Bronchial epithelial cell (primary cell): ENCODE measurements around the gene KRI1. TPM values are rescaled to one million over a fixed set of nuclear protein-coding genes. Genes with fewer than 3 reads are reported as not detected.
A peak's percentile ranks its signal among the peaks of the same experiment; 100 is the strongest.

Experiments used
- DNase-seq: peaks from one replicate; pipeline ENCODE4 v3.0.0-alpha.2; 2010; ENCODE audit warnings: low read depth
- FAIRE-seq: peaks from 2 replicates; lab custom pipeline; 2011; peaks lifted over from hg19 to GRCh38; lab: Jason Lieb, UNC
- H3K27me3 ChIP-seq: 2 replicates; pipeline ENCODE4 v1.5.1; 2011; ENCODE audit warnings: low read length; ENCODE audit not compliant: control insufficient read depth, insufficient read depth
- H3K36me3 ChIP-seq: 2 replicates; pipeline ENCODE4 v1.5.1; 2011; ENCODE audit warnings: low read length; ENCODE audit not compliant: control insufficient read depth, insufficient read depth
- H3K4me3 ChIP-seq: 2 replicates; pipeline ENCODE4 v1.5.1; 2011; ENCODE audit warnings: mild to moderate bottlenecking, low read depth, low read length, control low read depth
- CTCF ChIP-seq: IDR thresholded peaks from 2 replicates; pipeline ENCODE4 v1.5.1; 2011; ENCODE audit warnings: mild to moderate bottlenecking, moderate library complexity, low read length, control low read depth, inconsistent platforms; ENCODE audit not compliant: insufficient read depth, severe bottlenecking
- total RNA-seq: library from RNA; depleted of rRNA; stranded (reverse); fragments of >200 nt; gene quantifications from 2 replicates; pipeline ENCODE4 v1.2.1, GENCODE V29; 2014

KRI1 gene
- total RNA-seq, 1 donor from 2014 or later: 8.2 TPM

- no peak for TF ChIP-seq CTCF
- H3K4me3 ChIP-seq: no peak overlapping the region
- H3K36me3 ChIP-seq: no peaks in the 10 kb centered on the region
- DNase-seq (no peak), FAIRE-seq (no peak)
- H3K27me3 ChIP-seq: no peaks in the 10 kb centered on the region
Observed at GRCh38 chr19:10603084-10603872, 37.5 kb upstream of the KRI1 start.

GRCh38 chr19:10602330-10603083 is 36.7 kb upstream of the KRI1 start:
- TF ChIP-seq CTCF: no peak
- DNase-seq: no peak
- no peaks in the 10 kb centered on the region for H3K36me3 ChIP-seq
- peak overlapping the region; percentile 71 for H3K4me3 ChIP-seq
- H3K27me3 ChIP-seq: no peaks in the 10 kb centered on the region
- FAIRE-seq: no peak

- no peak overlapping the region for H3K4me3 ChIP-seq
- peak; percentile 39 for DNase-seq
- H3K36me3 ChIP-seq: no peaks in the 10 kb centered on the region
- no peaks in the 10 kb centered on the region for H3K27me3 ChIP-seq
- no peak for FAIRE-seq
- no peak for TF ChIP-seq CTCF
Observed at GRCh38 chr19:10601999-10602329, 36.2 kb upstream of the KRI1 start.

- no peak for TF ChIP-seq CTCF
- DNase-seq: no peak
- Histone ChIP-seq H3K4me3 (no peak overlapping the region), H3K27me3 (no peaks in the 10 kb centered on the region), H3K36me3 (no peaks in the 10 kb centered on the region)
- no peak for FAIRE-seq
Observed at GRCh38 chr19:10600149-10600548, 34.3 kb upstream of the KRI1 start.

GRCh38 chr19:10593820-10594637 is 28.2 kb upstream of the KRI1 start:
- TF ChIP-seq CTCF: no peak
- H3K27me3 ChIP-seq: no peaks in the 10 kb centered on the region
- H3K4me3 ChIP-seq: no peak overlapping the region
- no peak for DNase-seq
- no peaks in the 10 kb centered on the region for H3K36me3 ChIP-seq
- FAIRE-seq: no peak
